ENCODE results near the gene SFXN5. TPM values are rescaled to one million over a fixed set of nuclear protein-coding genes. Genes with fewer than 3 reads are reported as not detected.

Gene SFXN5
- total RNA-seq, 1 donor from 2014 or later = 20.2 TPM

DNA sequence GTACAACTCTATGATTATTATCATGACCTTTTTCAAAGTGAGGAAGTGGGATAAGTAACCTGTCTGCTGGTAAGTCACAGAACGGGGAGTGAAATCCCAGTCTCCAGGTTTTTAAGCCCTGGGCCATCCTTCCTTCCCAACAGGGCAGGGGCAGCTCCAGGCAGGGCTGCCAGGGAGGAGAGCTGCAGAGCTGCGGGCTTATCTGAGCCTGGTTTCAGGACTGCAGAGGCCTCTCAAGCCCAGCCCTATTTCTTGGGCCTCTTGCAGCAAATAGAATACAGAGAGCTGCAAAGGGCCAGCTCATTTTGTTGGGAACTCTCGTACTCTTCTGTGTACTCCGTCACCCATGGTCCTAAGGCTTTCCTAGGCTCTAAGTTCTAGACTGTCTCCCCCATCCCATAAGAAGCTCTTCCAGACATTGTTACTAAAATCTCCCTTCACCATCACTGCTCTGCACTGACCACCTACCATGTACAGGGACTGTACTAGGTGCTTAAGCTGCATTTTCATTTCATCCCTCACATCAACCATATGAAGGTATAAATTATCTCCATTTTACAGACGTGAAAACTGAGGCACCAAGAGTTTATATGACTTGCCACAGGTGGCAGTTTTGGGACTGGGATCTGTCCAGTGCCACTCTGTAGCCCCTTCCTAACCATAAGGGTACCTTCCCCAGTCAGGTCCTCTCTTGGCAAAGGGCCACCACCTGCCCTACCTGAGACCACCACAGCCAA is 38.1 kb upstream of the SFXN5 start:
- H3K27me3 Mint-ChIP-seq (ENCODE audit: low read depth) = peaks cover 6% of the 10 kb centered on the region
- no peaks in the 10 kb centered on the region for H3K36me3 Mint-ChIP-seq
- no peak overlapping the region for H3K27ac Mint-ChIP-seq
- no peak for TF ChIP-seq CTCF (IDR thresholded peaks at IDR 0.05; ENCODE audit: unreplicated experiment)
- no peaks in the 10 kb centered on the region for H3K9me3 Mint-ChIP-seq
- H3K4me1 Mint-ChIP-seq = peaks cover 20% of the 10 kb centered on the region
- H3K4me3 Mint-ChIP-seq = no peak overlapping the region
- DNase-seq (ENCODE audit: low spot score in 2 of 2, unreplicated experiment in 2 of 2) = no peak

DNA sequence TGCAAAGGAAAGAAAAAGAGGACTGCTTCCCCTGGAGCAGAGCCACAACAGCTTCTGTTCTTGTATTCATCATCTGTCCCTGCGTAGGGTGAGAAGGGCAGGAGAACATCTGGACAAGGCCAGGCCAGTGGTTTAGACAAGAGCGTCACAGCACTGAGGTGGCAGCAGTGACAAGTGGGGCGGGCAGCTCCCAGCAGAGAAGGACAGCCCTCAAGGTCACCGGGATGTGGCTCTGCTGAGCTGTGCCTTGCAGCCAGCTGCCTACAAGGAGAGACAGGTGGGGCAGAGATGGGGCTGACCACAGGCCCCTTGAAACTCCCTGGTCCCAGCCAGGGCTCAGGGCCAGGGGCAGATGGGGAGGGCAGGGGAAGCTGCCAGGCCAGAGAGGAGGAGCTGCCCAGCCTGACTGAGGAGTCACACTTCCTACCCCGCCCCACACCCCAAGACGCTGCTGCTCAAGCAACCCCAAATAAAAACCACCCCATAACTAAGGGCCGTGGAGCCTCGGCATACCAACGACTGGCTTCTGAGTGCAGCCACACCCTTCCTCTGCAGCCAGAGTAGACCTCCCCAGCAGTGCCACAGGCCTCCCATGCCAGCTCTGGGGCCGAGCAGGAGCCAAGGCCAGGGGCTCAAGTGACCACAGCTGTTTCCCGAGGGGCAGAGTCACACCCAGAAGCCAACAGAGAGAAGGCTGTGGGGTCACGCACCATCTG is 35.9 kb upstream of the SFXN5 start:
- H3K4me1 Mint-ChIP-seq = peaks cover 26% of the 10 kb centered on the region

GRCh38 chr2:73106791-73107190 is 35.3 kb upstream of the SFXN5 start:
- TF ChIP-seq CTCF (IDR thresholded peaks at IDR 0.05; ENCODE audit: unreplicated experiment) = no peak
- peak overlapping the region; percentile 12 for H3K27ac Mint-ChIP-seq

More for the DNA sequence above, 35.9 kb upstream of the SFXN5 start:
- no peak for TF ChIP-seq CTCF (IDR thresholded peaks at IDR 0.05; ENCODE audit: unreplicated experiment)
- H3K27ac Mint-ChIP-seq = no peak overlapping the region
- H3K9me3 Mint-ChIP-seq = no peaks in the 10 kb centered on the region
- no peak for DNase-seq (ENCODE audit: low spot score in 2 of 2, unreplicated experiment in 2 of 2)
- peaks cover 6% of the 10 kb centered on the region for H3K27me3 Mint-ChIP-seq (ENCODE audit: low read depth)
- no peak overlapping the region for H3K4me3 Mint-ChIP-seq
- H3K36me3 Mint-ChIP-seq = no peaks in the 10 kb centered on the region

GRCh38 chr2:73105511-73105971 is 34.0 kb upstream of the SFXN5 start:
- no peak for TF ChIP-seq CTCF (IDR thresholded peaks at IDR 0.05; ENCODE audit: unreplicated experiment)
- Mint-ChIP-seq H3K27ac (no peak overlapping the region), H3K27me3 (ENCODE audit: low read depth) (no peaks in the 10 kb centered on the region), H3K36me3 (no peaks in the 10 kb centered on the region), H3K4me3 (no peak overlapping the region), H3K9me3 (no peaks in the 10 kb centered on the region), H3K4me1 (peaks cover 11% of the 10 kb centered on the region)
- no peak for DNase-seq (ENCODE audit: low spot score in 2 of 2, unreplicated experiment in 2 of 2)

More at GRCh38 chr2:73106791-73107190, 35.3 kb upstream of the SFXN5 start:
- DNase-seq (ENCODE audit: low spot score in 2 of 2, unreplicated experiment in 2 of 2) = no peak
- H3K36me3 Mint-ChIP-seq = no peaks in the 10 kb centered on the region
- peaks cover 22% of the 10 kb centered on the region for H3K4me1 Mint-ChIP-seq
- peaks cover 6% of the 10 kb centered on the region for H3K27me3 Mint-ChIP-seq (ENCODE audit: low read depth)
- H3K9me3 Mint-ChIP-seq = no peaks in the 10 kb centered on the region
- no peak overlapping the region for H3K4me3 Mint-ChIP-seq

DNA sequence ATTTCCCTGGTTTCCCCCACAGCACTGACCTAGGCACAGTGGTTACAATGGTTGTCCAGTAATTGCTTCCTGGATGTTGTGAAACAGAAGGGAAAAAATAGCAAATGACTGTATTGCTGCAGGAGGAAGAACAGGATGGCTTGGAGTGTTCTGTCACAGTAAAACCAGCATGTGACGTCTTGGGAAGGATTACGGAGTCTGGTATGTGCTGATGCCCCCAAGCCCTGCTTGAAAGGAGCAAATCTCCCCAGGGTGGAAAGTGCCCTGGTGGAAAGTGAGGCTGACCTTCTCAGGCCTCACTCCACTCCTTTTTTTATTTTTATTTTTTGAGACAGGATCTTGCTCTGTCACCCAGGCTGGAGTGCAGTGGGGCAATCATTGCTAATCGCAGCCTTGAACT is 33.4 kb upstream of the SFXN5 start:
- H3K27ac Mint-ChIP-seq = no peak overlapping the region
- no peaks in the 10 kb centered on the region for H3K9me3 Mint-ChIP-seq
- peaks cover 10% of the 10 kb centered on the region for H3K4me1 Mint-ChIP-seq

More for the DNA sequence above, 33.4 kb upstream of the SFXN5 start:
- Mint-ChIP-seq H3K4me3 (no peak overlapping the region), H3K36me3 (no peaks in the 10 kb centered on the region), H3K27me3 (ENCODE audit: low read depth) (no peaks in the 10 kb centered on the region)
- DNase-seq (ENCODE audit: low spot score in 2 of 2, unreplicated experiment in 2 of 2) = no peak
- no peak for TF ChIP-seq CTCF (IDR thresholded peaks at IDR 0.05; ENCODE audit: unreplicated experiment)
